ENCODE results near the gene ILK.
A peak's percentile ranks its signal among the peaks of the same experiment; 100 is the strongest.

The ILK gene

GRCh38 chr11:6603287-6604080 lies at the start of gene ILK, which contains the start of gene RRP8:
Gene ILK, plus strand, starts transcription at chr11:6603774. Its CDS starts 498 bp downstream, at chr11:6604272.
Gene RRP8, minus strand, starts transcription at chr11:6603616. Its CDS starts 114 bp downstream, at chr11:6603502.
- H3K4me2 ChIP-seq (ENCODE audit: low read length): peak within 1 kb of the TSS; percentile 79
- no peaks in the 10 kb centered on the region for H3K36me3 ChIP-seq (ENCODE audit: control insufficient read depth, insufficient read depth, low read length)
- no peaks in the 10 kb centered on the region for H3K9me3 ChIP-seq (ENCODE audit: control insufficient read depth, low read length)
- H2AFZ ChIP-seq: peak within 1 kb of the TSS; percentile 85
- TF ChIP-seq, protein P1, sequence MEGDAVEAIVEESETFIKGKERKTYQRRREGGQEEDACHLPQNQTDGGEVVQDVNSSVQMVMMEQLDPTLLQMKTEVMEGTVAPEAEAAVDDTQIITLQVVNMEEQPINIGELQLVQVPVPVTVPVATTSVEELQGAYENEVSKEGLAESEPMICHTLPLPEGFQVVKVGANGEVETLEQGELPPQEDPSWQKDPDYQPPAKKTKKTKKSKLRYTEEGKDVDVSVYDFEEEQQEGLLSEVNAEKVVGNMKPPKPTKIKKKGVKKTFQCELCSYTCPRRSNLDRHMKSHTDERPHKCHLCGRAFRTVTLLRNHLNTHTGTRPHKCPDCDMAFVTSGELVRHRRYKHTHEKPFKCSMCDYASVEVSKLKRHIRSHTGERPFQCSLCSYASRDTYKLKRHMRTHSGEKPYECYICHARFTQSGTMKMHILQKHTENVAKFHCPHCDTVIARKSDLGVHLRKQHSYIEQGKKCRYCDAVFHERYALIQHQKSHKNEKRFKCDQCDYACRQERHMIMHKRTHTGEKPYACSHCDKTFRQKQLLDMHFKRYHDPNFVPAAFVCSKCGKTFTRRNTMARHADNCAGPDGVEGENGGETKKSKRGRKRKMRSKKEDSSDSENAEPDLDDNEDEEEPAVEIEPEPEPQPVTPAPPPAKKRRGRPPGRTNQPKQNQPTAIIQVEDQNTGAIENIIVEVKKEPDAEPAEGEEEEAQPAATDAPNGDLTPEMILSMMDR (IDR thresholded peaks at IDR 0.05): no peak
- peak within 1 kb of the TSS; percentile 76 for H3K9ac ChIP-seq
- H3K79me2 ChIP-seq: peaks cover 20% of the 10 kb centered on the region
- peak within 1 kb of the TSS; percentile 90 for H3K4me3 ChIP-seq (ENCODE audit: low read depth, low read length)
- H3K27ac ChIP-seq: peak within 1 kb of the TSS; percentile 85
- peaks cover 10% of the 10 kb centered on the region for H3K4me1 ChIP-seq
- H3K27me3 ChIP-seq (ENCODE audit: control insufficient read depth, insufficient read depth, low read length): no peaks in the 10 kb centered on the region

DNA sequence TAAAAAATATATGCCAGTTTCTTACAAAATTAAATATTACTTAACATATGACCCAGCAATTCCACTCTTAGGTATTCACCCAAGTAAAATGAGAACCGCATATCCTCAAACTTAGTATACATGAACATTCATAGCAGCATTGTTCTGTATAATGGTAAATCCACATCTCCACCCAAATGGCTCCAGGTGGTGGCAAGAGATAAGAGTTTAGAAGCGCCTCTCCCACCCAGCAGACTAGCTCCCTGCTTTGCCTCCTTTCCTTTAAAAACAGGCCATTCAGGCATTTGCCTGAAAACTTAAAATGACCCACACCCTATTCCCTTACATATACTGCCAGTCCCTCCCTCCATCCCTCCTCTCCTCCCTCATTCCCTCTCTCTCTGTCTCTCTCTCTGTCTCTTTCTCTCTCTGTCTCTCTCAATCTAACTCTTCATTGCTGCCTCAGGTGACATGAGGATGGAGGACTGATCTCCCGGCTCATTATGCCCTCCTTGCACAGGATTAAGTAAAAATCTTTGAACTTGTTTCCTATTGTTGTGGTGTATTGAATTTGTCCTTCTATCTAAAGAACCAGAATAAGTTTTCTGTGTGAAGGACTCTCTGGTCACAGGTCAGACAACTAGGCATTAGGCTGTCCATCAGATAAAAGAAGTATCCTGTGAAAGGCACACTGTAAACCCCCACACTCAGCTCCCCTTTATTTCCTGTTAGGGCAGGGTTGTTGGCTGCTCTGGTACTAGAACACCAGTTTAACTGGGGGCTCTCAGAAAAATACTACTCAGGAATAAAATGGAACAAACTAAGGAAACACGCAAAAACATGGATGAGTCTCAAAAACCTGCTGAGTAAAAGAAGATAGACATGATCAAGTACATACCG lies 48.5 kb upstream of the ILK start:
- Histone ChIP-seq H3K9ac (no peak overlapping the region), H3K36me3 (ENCODE audit: control insufficient read depth, insufficient read depth, low read length) (no peaks in the 10 kb centered on the region), H3K9me3 (ENCODE audit: control insufficient read depth, low read length) (no peaks in the 10 kb centered on the region), H3K27ac (no peak overlapping the region), H3K4me2 (ENCODE audit: low read length) (no peak overlapping the region), H3K27me3 (ENCODE audit: control insufficient read depth, insufficient read depth, low read length) (no peaks in the 10 kb centered on the region), H3K79me2 (peaks cover 3% of the 10 kb centered on the region), H2AFZ (no peak overlapping the region), H3K4me1 (no peaks in the 10 kb centered on the region), H3K4me3 (ENCODE audit: low read depth, low read length) (no peak overlapping the region)
- TF ChIP-seq, protein P1 (IDR thresholded peaks at IDR 0.05): no peak

- no peak overlapping the region for H3K9ac ChIP-seq
- no peaks in the 10 kb centered on the region for H3K4me1 ChIP-seq
- H3K4me2 ChIP-seq (ENCODE audit: low read length): no peak overlapping the region
- TF ChIP-seq, protein P1 (IDR thresholded peaks at IDR 0.05): no peak
- H3K27me3 ChIP-seq (ENCODE audit: control insufficient read depth, insufficient read depth, low read length): no peaks in the 10 kb centered on the region
- no peaks in the 10 kb centered on the region for H3K36me3 ChIP-seq (ENCODE audit: control insufficient read depth, insufficient read depth, low read length)
- no peak overlapping the region for H3K27ac ChIP-seq
- H3K9me3 ChIP-seq (ENCODE audit: control insufficient read depth, low read length): no peaks in the 10 kb centered on the region
- H3K79me2 ChIP-seq: peaks cover 3% of the 10 kb centered on the region
- no peak overlapping the region for H3K4me3 ChIP-seq (ENCODE audit: low read depth, low read length)
- no peak overlapping the region for H2AFZ ChIP-seq
These were observed 47.2 kb upstream of the ILK start for GRCh38 chr11:6556139-6556949.

GRCh38 chr11:6557063-6557462 lies 46.5 kb upstream of the ILK start:
- Histone ChIP-seq H3K9ac (no peak overlapping the region), H3K4me1 (no peaks in the 10 kb centered on the region), H3K36me3 (ENCODE audit: control insufficient read depth, insufficient read depth, low read length) (no peaks in the 10 kb centered on the region), H3K79me2 (peaks cover 3% of the 10 kb centered on the region), H3K27me3 (ENCODE audit: control insufficient read depth, insufficient read depth, low read length) (no peaks in the 10 kb centered on the region), H3K27ac (no peak overlapping the region), H3K4me2 (ENCODE audit: low read length) (no peak overlapping the region), H3K9me3 (ENCODE audit: control insufficient read depth, low read length) (no peaks in the 10 kb centered on the region), H3K4me3 (ENCODE audit: low read depth, low read length) (no peak overlapping the region), H2AFZ (no peak overlapping the region)
- TF ChIP-seq, protein P1 (IDR thresholded peaks at IDR 0.05): no peak
